ENCODE data around the gene CPNE9. TPM values are rescaled to one million over a fixed set of nuclear protein-coding genes. Genes with fewer than 3 reads are reported as not detected.

The CPNE9 gene
- total and polyA plus RNA-seq, 2 of the 8 experiments (the other 6 are each of a cell fraction or from before 2014, with no cell fraction given): 4.8 to 6.0 TPM

DNA sequence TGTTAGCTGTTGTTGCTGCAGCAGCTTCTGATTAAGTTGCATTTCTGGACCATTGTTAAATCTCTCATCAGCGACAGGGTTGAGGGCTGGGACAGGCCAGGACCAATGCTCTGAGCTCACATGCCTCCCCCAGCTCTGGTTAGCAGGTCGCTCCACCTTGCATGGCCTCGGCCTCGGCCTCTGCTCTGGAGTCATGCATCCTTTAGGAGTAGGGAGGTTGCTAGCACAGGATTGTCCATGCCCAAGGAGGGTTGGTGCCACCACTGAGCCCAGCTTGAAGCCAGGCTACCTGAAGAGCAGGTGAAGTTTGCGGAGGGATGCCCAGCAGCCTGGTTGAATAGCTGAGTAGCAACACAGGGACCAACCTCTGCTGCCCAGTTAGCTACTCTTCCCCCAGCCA is 11.2 kb upstream of the CPNE9 start (continued):
- TF ChIP-seq CHD7 (IDR thresholded peaks at IDR 0.05; ENCODE audit: insufficient replicate concordance, low read length): no peak
- TF ChIP-seq SUZ12 (IDR thresholded peaks at IDR 0.05; ENCODE audit: low read length): no peak
- TF ChIP-seq RXRA (IDR thresholded peaks at IDR 0.05; ENCODE audit: insufficient read depth, low read depth, low read length): no peak
- no peak for TF ChIP-seq CTBP2 (IDR thresholded peaks at IDR 0.05; ENCODE audit: borderline replicate concordance, insufficient read depth, insufficient read length, low read length)
- no peak for TF ChIP-seq BCL11A (IDR thresholded peaks at IDR 0.05; ENCODE audit: low read depth in 2 of 2, low read length in 2 of 2)
